SK-N-SH (cell line): ENCODE results near the gene SNN. TPM values are rescaled to one million over a fixed set of nuclear protein-coding genes. Genes with fewer than 3 reads are reported as not detected.

Source experiments
- NRF1 ChIP-seq: IDR thresholded peaks from 2 replicates; pipeline ENCODE4 v1.6.1; 2012; ENCODE audit warnings: low read depth, mild to moderate bottlenecking, low read length
- TEAD4 ChIP-seq: IDR thresholded peaks from 2 replicates; pipeline ENCODE4 v1.4.0; 2012; ENCODE audit warnings: mild to moderate bottlenecking, borderline replicate concordance; ENCODE audit not compliant: insufficient read depth
- polyA plus RNA-seq, 3 experiments: library from polyadenylated mRNA; depleted of rRNA; stranded (reverse); fragments of >200 nt; gene quantifications; 2 replicates each; pipeline ENCODE4 v1.2.3, GENCODE V29; 2012

Gene SNN
- polyA plus RNA-seq, 1 of the 3 experiments (the other 2 are of a cell fraction) = 15.4 TPM

GRCh38 chr16:11727796-11728543 lies 59.7 kb downstream of the SNN start (continued):
- TF ChIP-seq NRF1 (no peak), TEAD4 (no peak)

Other genes starting within 250 kb of the SNN start
- gene LITAF, start 81.5 kb upstream of the SNN start, polyA plus RNA-seq (2012; rRNA removed) = 26.6 and 45.7 TPM in 2 replicates
- 37.0 and 39.6 TPM in 2 replicates for gene TXNDC11, start 74.4 kb downstream of the SNN start, polyA plus RNA-seq (2012; rRNA removed)
- gene ZC3H7A, start 128.8 kb downstream of the SNN start, polyA plus RNA-seq (2012; rRNA removed) = 31.9 and 38.7 TPM in 2 replicates
- gene RSL1D1, start 183.1 kb downstream of the SNN start, polyA plus RNA-seq (2012; rRNA removed) = 38.0 and 51.8 TPM in 2 replicates
- gene GSPT1, start 247.5 kb downstream of the SNN start, polyA plus RNA-seq (2012; rRNA removed) = 41.5 and 45.7 TPM in 2 replicates